IMR-90 (cell line): ENCODE results near the gene RPS24.

Experiments used
- CEBPB ChIP-seq: IDR thresholded peaks from 2 replicates; pipeline ENCODE4 v1.6.1; 2012; ENCODE audit warnings: low read depth, low read length, improper control_type of control experiment
- CTCF ChIP-seq: conservative IDR thresholded peaks from 2 replicates; pipeline ENCODE4 v1.5.1; 2012; ENCODE audit warnings: mild to moderate bottlenecking, low read depth, low read length, improper control_type of control experiment
- ELK1 ChIP-seq: fragments of 150-350 bp; IDR thresholded peaks from 2 replicates; pipeline ENCODE4 v1.6.1; 2016; ENCODE audit warnings: low read depth, mild to moderate bottlenecking, low read length, moderate library complexity, borderline replicate concordance
- POLR2A ChIP-seq: IDR thresholded peaks from 2 replicates; pipeline ENCODE4 v1.6.1; 2012; ENCODE audit warnings: mild to moderate bottlenecking, low read depth, low read length
- RFX5 ChIP-seq: IDR thresholded peaks from 2 replicates; pipeline ENCODE4 v1.8.0; 2012; ENCODE audit warnings: low read depth, mild to moderate bottlenecking, low read length, moderate library complexity
- USF2 ChIP-seq: fragments of 150-350 bp; IDR thresholded peaks from 2 replicates; pipeline ENCODE4 v1.6.1; 2017; ENCODE audit warnings: mild to moderate bottlenecking, antibody characterized with exemption, low read length, low read depth

- TF ChIP-seq RFX5 (no peak), CTCF (no peak), ELK1 (no peak), CEBPB (no peak), USF2 (no peak), POLR2A (no peak)
Observed at GRCh38 chr10:78000956-78001472, 32.6 kb upstream of the RPS24 start.
